ENCODE measurements around the gene LAMP2. TPM values are rescaled to one million over a fixed set of nuclear protein-coding genes. Genes with fewer than 3 reads are reported as not detected.
A peak's percentile ranks its signal among the peaks of the same experiment; 100 is the strongest.

The LAMP2 gene
- total and polyA plus RNA-seq, 2 of the 4 experiments (the other 2 are of a cell fraction) = 78.1 to 129 TPM

DNA sequence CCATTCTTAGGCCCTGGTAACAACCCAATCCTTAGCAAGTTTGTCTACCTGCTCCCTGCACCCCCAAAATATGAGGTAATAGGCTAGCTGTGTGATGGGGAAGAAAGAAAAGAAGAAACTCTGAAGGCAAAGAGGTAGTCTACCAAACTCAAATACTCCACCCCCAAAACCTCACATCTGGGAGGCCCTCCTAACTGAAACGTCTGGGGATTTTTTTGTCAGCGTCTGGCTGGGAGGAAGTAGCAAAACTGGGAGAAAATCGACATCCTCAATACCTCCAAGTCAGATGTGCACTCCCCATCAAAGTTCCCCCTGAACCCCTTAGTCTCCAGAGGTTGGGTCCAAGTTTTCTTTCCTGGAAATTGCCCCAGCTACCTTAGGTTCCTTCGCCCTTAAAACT is 1.0 kb downstream of the LAMP2 start:
- POLR2A ChIA-PET (ENCODE audit: unreplicated experiment) = interaction anchor here (0.7 kb wide), 1 partner anchor 182 kb away, joined by 3 read pairs; no protein-coding TSS in a partner anchor
- WGBS, 2 experiments (ENCODE audit: extremely low coverage in 2 of 2, insufficient read length in 1 of 2) = no CpG with 5 or more reads among the region's 4 CpGs
- intact Hi-C loops (cut with micrococcal nuclease) (loop anchor here (5.0 kb wide), 2 partner anchors 101 to 216 kb away; partner anchors contain the start of gene ZBTB33), dilution Hi-C loops (cut with HindIII; ENCODE audit: low sequenced_read_pairs, unreplicated experiment) (no loop called here), in situ Hi-C loops (cut with MboI; ENCODE audit: low sequenced_read_pairs) (no loop called here)
- CTCF ChIA-PET = interaction anchor here (1.0 kb wide), 1 partner anchor 29 kb away, joined by 4 read pairs; no protein-coding TSS in a partner anchor
- Histone ChIP-seq H3K18ac (ENCODE audit: low read depth, low read length) (no peak overlapping the region), H2BK120ac (ENCODE audit: low read depth, low read length) (no peak overlapping the region), H4K91ac (ENCODE audit: insufficient read depth, low read depth, low read length) (no peak overlapping the region), H3K4me3 (ENCODE audit: insufficient read depth, low read depth, low read length) (peak overlapping the region; percentile 64), H2AK5ac (ENCODE audit: low read depth, low read length) (no peak overlapping the region), H3K4me1 (ENCODE audit: control insufficient read depth, insufficient read depth, low read length) (no peaks in the 10 kb centered on the region), H3K9me1 (ENCODE audit: insufficient read depth, low read length) (no peaks in the 10 kb centered on the region), H3K4ac (ENCODE audit: low read depth, low read length) (no peak overlapping the region), H3K4me2 (ENCODE audit: low read depth, low read length) (peak overlapping the region; percentile 82), H2BK5ac (ENCODE audit: low read depth, low read length, poor library complexity, severe bottlenecking) (no peak overlapping the region), H3K79me1 (ENCODE audit: low read depth in 1 of 2, low read length in 2 of 2) (peaks cover 0 to 16% of the 10 kb centered on the region in 2 experiments; a peak in 2 of 4 replicates), H3K27me3 (ENCODE audit: control insufficient read depth, insufficient read depth, low read length) (0 out of 2 replicates have a peak, but pooled peaks cover under 1% of the 10 kb centered on the region), H4K8ac (ENCODE audit: low read depth in 2 of 2, low read length in 2 of 2) (0 out of 4 replicates have a peak overlapping the region, but pooled peaks of 1 of the 2 experiments have one; percentile 0), H2AK9ac (replicated peaks; ENCODE audit: low read depth, low read length, poor library complexity) (no peak overlapping the region), H3K9me3 (ENCODE audit: control insufficient read depth, insufficient read depth, low read length) (no peaks in the 10 kb centered on the region), H3K36me3 (ENCODE audit: control insufficient read depth, insufficient read depth, low read length) (no peaks in the 10 kb centered on the region), H3K23ac (ENCODE audit: low read depth, low read length) (no peak overlapping the region), H3K9ac (ENCODE audit: low read depth, low read length) (peak overlapping the region; percentile 78), H2BK15ac (ENCODE audit: low read depth, low read length) (no peak overlapping the region), H4K20me1 (ENCODE audit: insufficient read depth, low read length) (peaks cover 8% of the 10 kb centered on the region; the same call in 1 of the 2 replicates), H3K14ac (replicated peaks; ENCODE audit: low read depth, low read length) (peak overlapping the region; percentile 63; the same call in 1 of the 2 replicates), H2BK20ac (ENCODE audit: low read depth, low read length) (no peak overlapping the region), H2AFZ (replicated peaks; ENCODE audit: low read length, poor library complexity) (no peak overlapping the region), H4K5ac (ENCODE audit: low read depth, low read length) (no peak overlapping the region), H3K56ac (ENCODE audit: extremely low read depth, insufficient read depth, low read length) (no peak overlapping the region), H3K27ac (ENCODE audit: insufficient read depth, low read length) (0 out of 2 replicates have a peak overlapping the region, but pooled peaks have one; percentile 48)
- DNase-seq (no peak), ATAC-seq (ENCODE audit: low read depth) (no peak)
- no TSS peak for BruUV-seq (replicated peaks)
- TF ChIP-seq RAD21 (IDR thresholded peaks at IDR 0.05; ENCODE audit: low read length) = no peak
- TF ChIP-seq, protein P1, sequence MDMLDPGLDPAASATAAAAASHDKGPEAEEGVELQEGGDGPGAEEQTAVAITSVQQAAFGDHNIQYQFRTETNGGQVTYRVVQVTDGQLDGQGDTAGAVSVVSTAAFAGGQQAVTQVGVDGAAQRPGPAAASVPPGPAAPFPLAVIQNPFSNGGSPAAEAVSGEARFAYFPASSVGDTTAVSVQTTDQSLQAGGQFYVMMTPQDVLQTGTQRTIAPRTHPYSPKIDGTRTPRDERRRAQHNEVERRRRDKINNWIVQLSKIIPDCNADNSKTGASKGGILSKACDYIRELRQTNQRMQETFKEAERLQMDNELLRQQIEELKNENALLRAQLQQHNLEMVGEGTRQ (IDR thresholded peaks at IDR 0.05; ENCODE audit: low read depth, low read length) = no peak
- no peak for TF ChIP-seq MAZ (IDR thresholded peaks at IDR 0.05; ENCODE audit: borderline replicate concordance, low read depth, low read length)
- no peak for TF ChIP-seq SMC3 (IDR thresholded peaks at IDR 0.05; ENCODE audit: low read depth, low read length)
- no peak for TF ChIP-seq MAFK (IDR thresholded peaks at IDR 0.05; ENCODE audit: low read depth, low read length)
- no peak for TF ChIP-seq BHLHE40 (IDR thresholded peaks at IDR 0.05; ENCODE audit: low read depth, low read length)
- no peak for TF ChIP-seq RCOR1 (IDR thresholded peaks at IDR 0.05; ENCODE audit: insufficient replicate concordance, low read length)
- no peak for TF ChIP-seq RFX5 (IDR thresholded peaks at IDR 0.05; ENCODE audit: low read depth, low read length)
- no peak for TF ChIP-seq MXI1 (IDR thresholded peaks at IDR 0.05; ENCODE audit: borderline replicate concordance, low read depth, low read length)
- no peak for TF ChIP-seq CEBPB (IDR thresholded peaks at IDR 0.05; ENCODE audit: low read depth, low read length)
- no peak for TF ChIP-seq FOS (IDR thresholded peaks at IDR 0.05; ENCODE audit: low read depth, low read length)
- no peak for TF ChIP-seq POLR2A (IDR thresholded peaks at IDR 0.05; ENCODE audit: low read depth, low read length)
- no peak for TF ChIP-seq CHD1 (IDR thresholded peaks at IDR 0.05; ENCODE audit: low read depth, low read length)
- TF ChIP-seq, protein P2, sequence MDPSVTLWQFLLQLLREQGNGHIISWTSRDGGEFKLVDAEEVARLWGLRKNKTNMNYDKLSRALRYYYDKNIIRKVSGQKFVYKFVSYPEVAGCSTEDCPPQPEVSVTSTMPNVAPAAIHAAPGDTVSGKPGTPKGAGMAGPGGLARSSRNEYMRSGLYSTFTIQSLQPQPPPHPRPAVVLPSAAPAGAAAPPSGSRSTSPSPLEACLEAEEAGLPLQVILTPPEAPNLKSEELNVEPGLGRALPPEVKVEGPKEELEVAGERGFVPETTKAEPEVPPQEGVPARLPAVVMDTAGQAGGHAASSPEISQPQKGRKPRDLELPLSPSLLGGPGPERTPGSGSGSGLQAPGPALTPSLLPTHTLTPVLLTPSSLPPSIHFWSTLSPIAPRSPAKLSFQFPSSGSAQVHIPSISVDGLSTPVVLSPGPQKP (IDR thresholded peaks at IDR 0.05; ENCODE audit: borderline replicate concordance, low read depth, low read length) = no peak
- no peak for TF ChIP-seq NFE2L2 (IDR thresholded peaks at IDR 0.05; ENCODE audit: low read depth, low read length)
- TF ChIP-seq, protein P3, sequence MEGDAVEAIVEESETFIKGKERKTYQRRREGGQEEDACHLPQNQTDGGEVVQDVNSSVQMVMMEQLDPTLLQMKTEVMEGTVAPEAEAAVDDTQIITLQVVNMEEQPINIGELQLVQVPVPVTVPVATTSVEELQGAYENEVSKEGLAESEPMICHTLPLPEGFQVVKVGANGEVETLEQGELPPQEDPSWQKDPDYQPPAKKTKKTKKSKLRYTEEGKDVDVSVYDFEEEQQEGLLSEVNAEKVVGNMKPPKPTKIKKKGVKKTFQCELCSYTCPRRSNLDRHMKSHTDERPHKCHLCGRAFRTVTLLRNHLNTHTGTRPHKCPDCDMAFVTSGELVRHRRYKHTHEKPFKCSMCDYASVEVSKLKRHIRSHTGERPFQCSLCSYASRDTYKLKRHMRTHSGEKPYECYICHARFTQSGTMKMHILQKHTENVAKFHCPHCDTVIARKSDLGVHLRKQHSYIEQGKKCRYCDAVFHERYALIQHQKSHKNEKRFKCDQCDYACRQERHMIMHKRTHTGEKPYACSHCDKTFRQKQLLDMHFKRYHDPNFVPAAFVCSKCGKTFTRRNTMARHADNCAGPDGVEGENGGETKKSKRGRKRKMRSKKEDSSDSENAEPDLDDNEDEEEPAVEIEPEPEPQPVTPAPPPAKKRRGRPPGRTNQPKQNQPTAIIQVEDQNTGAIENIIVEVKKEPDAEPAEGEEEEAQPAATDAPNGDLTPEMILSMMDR (conservative IDR thresholded peaks at IDR 0.05; ENCODE audit: low read depth, low read length) = no peak

Measured in IMR-90 (cell line).